ENCODE measurements around the gene LGALS1. TPM values are rescaled to one million over a fixed set of nuclear protein-coding genes. Genes with fewer than 3 reads are reported as not detected.

Gene LGALS1
- polyA plus RNA-seq, 3 donors from 2014 or later = 416 to 572 (median 473) TPM

- Mint-ChIP-seq H3K9me3 (no peaks in the 10 kb centered on the region), H3K4me1 (peaks cover 57 to 60% of the 10 kb centered on the region in 2 donors), H3K27me3 (ENCODE audit: low read depth in 3 of 3) (peaks cover 4 to 9% (median 5%) of the 10 kb centered on the region in 3 donors), H3K27ac (peak overlapping the region; percentile 97 to 100 (median 99)), H3K36me3 (no peaks in the 10 kb centered on the region), H3K4me3 (peak overlapping the region; percentile 90 to 97 (median 93))
- DNase-seq = peak; percentile 92 to 94 (median 92)
Measured at GRCh38 chr22:37676736-37677492, 1.5 kb downstream of the LGALS1 start.

- no peak for DNase-seq
- Mint-ChIP-seq H3K4me1 (peaks cover 51 to 55% of the 10 kb centered on the region in 2 donors), H3K27ac (peak overlapping the region; percentile 97 to 100 (median 99)), H3K4me3 (peak overlapping the region; percentile 90 to 97 (median 93)), H3K36me3 (no peaks in the 10 kb centered on the region), H3K9me3 (no peaks in the 10 kb centered on the region), H3K27me3 (ENCODE audit: low read depth in 3 of 3) (peaks cover 4 to 9% (median 5%) of the 10 kb centered on the region in 3 donors)
Measured at GRCh38 chr22:37677493-37677974, 2.1 kb downstream of the LGALS1 start.

- H3K27ac Mint-ChIP-seq = peak overlapping the region; percentile 92 to 100 (median 98)
- H3K36me3 Mint-ChIP-seq = no peaks in the 10 kb centered on the region
- no peaks in the 10 kb centered on the region for H3K9me3 Mint-ChIP-seq
- H3K27me3 Mint-ChIP-seq (ENCODE audit: low read depth in 3 of 3) = peaks cover 4 to 9% (median 5%) of the 10 kb centered on the region in 3 donors
- H3K4me3 Mint-ChIP-seq = peak overlapping the region in 3 of 5 donors; percentile 67 to 97 (median 92)
- H3K4me1 Mint-ChIP-seq = peaks cover 48 to 51% of the 10 kb centered on the region in 2 donors
- no peak for DNase-seq
Measured at GRCh38 chr22:37678372-37678771, 2.9 kb downstream of the LGALS1 start.

GRCh38 chr22:37679670-37680069, 4.2 kb downstream of the LGALS1 start:
- H3K4me3 Mint-ChIP-seq = peak overlapping the region in 1 of 5 donors; percentile 51
- no peaks in the 10 kb centered on the region for H3K36me3 Mint-ChIP-seq
- peaks cover 2 to 7% (median 5%) of the 10 kb centered on the region in 3 donors for H3K27me3 Mint-ChIP-seq (ENCODE audit: low read depth in 3 of 3)
- peak overlapping the region in 5 of 6 donors; percentile 80 to 86 (median 81) for H3K27ac Mint-ChIP-seq
- peaks cover 42 to 48% of the 10 kb centered on the region in 2 donors for H3K4me1 Mint-ChIP-seq
- no peaks in the 10 kb centered on the region for H3K9me3 Mint-ChIP-seq
- no peak for DNase-seq

GRCh38 chr22:37680191-37680851, 4.9 kb downstream of the LGALS1 start:
- no peak overlapping the region for H3K4me3 Mint-ChIP-seq
- H3K36me3 Mint-ChIP-seq = no peaks in the 10 kb centered on the region

GRCh38 chr22:37681001-37681424, 5.6 kb downstream of the LGALS1 start:
- Mint-ChIP-seq H3K27ac (peak overlapping the region in 5 of 6 donors; percentile 42 to 81 (median 60)), H3K36me3 (no peaks in the 10 kb centered on the region), H3K9me3 (no peaks in the 10 kb centered on the region), H3K27me3 (ENCODE audit: low read depth in 3 of 3) (peaks cover 3 to 8% (median 5%) of the 10 kb centered on the region in 3 donors), H3K4me3 (no peak overlapping the region), H3K4me1 (peaks cover 37 to 40% of the 10 kb centered on the region in 2 donors)
- no peak for DNase-seq

More at GRCh38 chr22:37680191-37680851, 4.9 kb downstream of the LGALS1 start:
- Mint-ChIP-seq H3K9me3 (no peaks in the 10 kb centered on the region), H3K27ac (peak overlapping the region in 5 of 6 donors; percentile 80 to 86 (median 81)), H3K4me1 (peaks cover 39 to 43% of the 10 kb centered on the region in 2 donors), H3K27me3 (ENCODE audit: low read depth in 3 of 3) (peaks cover 2 to 7% (median 5%) of the 10 kb centered on the region in 3 donors)
- DNase-seq = no peak

GRCh38 chr22:37681556-37682049, 6.2 kb downstream of the LGALS1 start:
- H3K27ac Mint-ChIP-seq = peak overlapping the region in 5 of 6 donors; percentile 33 to 82 (median 63)
- no peak overlapping the region for H3K4me3 Mint-ChIP-seq
- H3K4me1 Mint-ChIP-seq = peaks cover 38 to 41% of the 10 kb centered on the region in 2 donors
- H3K9me3 Mint-ChIP-seq = no peaks in the 10 kb centered on the region
- no peaks in the 10 kb centered on the region for H3K36me3 Mint-ChIP-seq
- H3K27me3 Mint-ChIP-seq (ENCODE audit: low read depth in 3 of 3) = peaks cover 3 to 9% (median 5%) of the 10 kb centered on the region in 3 donors
- DNase-seq = peak; percentile 66 to 75 (median 71)

- DNase-seq = no peak
- Mint-ChIP-seq H3K27ac (peak overlapping the region in 3 of 6 donors; percentile 92 to 98 (median 97)), H3K27me3 (ENCODE audit: low read depth in 3 of 3) (peaks cover 2 to 6% (median 3%) of the 10 kb centered on the region in 3 donors), H3K9me3 (no peaks in the 10 kb centered on the region), H3K4me3 (peak overlapping the region in 4 of 5 donors; percentile 94 to 98 (median 98)), H3K36me3 (peaks cover 0 to 10% (median 7%) of the 10 kb centered on the region in 3 donors), H3K4me1 (peaks cover 36 to 41% of the 10 kb centered on the region in 2 donors)
Measured at GRCh38 chr22:37684803-37685615, 9.6 kb downstream of the LGALS1 start.

- peak; percentile 77 to 82 (median 81) for DNase-seq
- H3K27ac Mint-ChIP-seq = peak within 1 kb of the TSS; percentile 92 to 98 (median 97)
- H3K9me3 Mint-ChIP-seq = no peaks in the 10 kb centered on the region
- peaks cover 2 to 6% (median 3%) of the 10 kb centered on the region in 3 donors for H3K27me3 Mint-ChIP-seq (ENCODE audit: low read depth in 3 of 3)
- peak within 1 kb of the TSS; percentile 94 to 98 (median 97) for H3K4me3 Mint-ChIP-seq
- H3K4me1 Mint-ChIP-seq = peaks cover 32 to 36% of the 10 kb centered on the region in 2 donors
- peaks cover 0 to 18% (median 7%) of the 10 kb centered on the region in 3 donors for H3K36me3 Mint-ChIP-seq
Measured at GRCh38 chr22:37686002-37686982, 10.9 kb downstream of the LGALS1 start, which contains the start of gene NOL12. NOL12 (plus strand) TSS chr22:37686343; CDS start chr22:37686393, 50 bp downstream.

- Mint-ChIP-seq H3K27ac (no peak overlapping the region), H3K4me1 (peaks cover 26 to 30% of the 10 kb centered on the region in 2 donors), H3K27me3 (ENCODE audit: low read depth in 3 of 3) (peaks cover 2 to 7% (median 3%) of the 10 kb centered on the region in 3 donors), H3K4me3 (no peak overlapping the region), H3K36me3 (peaks cover 3 to 31% (median 14%) of the 10 kb centered on the region in 3 donors), H3K9me3 (no peaks in the 10 kb centered on the region)
- DNase-seq = no peak
Measured at GRCh38 chr22:37690407-37690806, 15.0 kb downstream of the LGALS1 start.

- no peak for DNase-seq
- H3K27ac Mint-ChIP-seq = no peak overlapping the region
- peaks cover 7 to 34% (median 14%) of the 10 kb centered on the region in 3 donors for H3K36me3 Mint-ChIP-seq
- peaks cover 28 to 32% of the 10 kb centered on the region in 2 donors for H3K4me1 Mint-ChIP-seq
- H3K4me3 Mint-ChIP-seq = no peak overlapping the region
- no peaks in the 10 kb centered on the region for H3K9me3 Mint-ChIP-seq
- peaks cover 2 to 6% (median 2%) of the 10 kb centered on the region in 3 donors for H3K27me3 Mint-ChIP-seq (ENCODE audit: low read depth in 3 of 3)
Measured at GRCh38 chr22:37690901-37691504, 15.6 kb downstream of the LGALS1 start.

Data from immature natural killer cell (primary cell).